Caki2 (cell line): Measurements from ENCODE around the gene ALDH9A1. TPM values are rescaled to one million over a fixed set of nuclear protein-coding genes. Genes with fewer than 3 reads are reported as not detected.
A peak's percentile ranks its signal among the peaks of the same experiment; 100 is the strongest.
"Not testable (repeated sequence)": the region's sequence is repeated elsewhere in the genome, so short reads cannot be mapped to it uniquely, and the experiment has no call there.

Source experiments
- DNase-seq: peaks from one replicate; pipeline ENCODE4 v3.0.0-alpha.2; 2015; ENCODE audit warnings: low read depth
- in situ Hi-C: cut with HindIII; loops from 2 replicates; pipeline ENCODE4 v1.10.0; 2016; ENCODE audit warnings: low sequenced_read_pairs, low pct_unique_long_range_greater_than_20kb, mixed read lengths
- total RNA-seq: library from RNA; depleted of rRNA; stranded (reverse); fragments of >200 nt; shearing (Covaris generic); gene quantifications from 2 replicates; pipeline ENCODE4 v1.2.3, GENCODE V29; 2014; ENCODE audit warnings: low replicate concordance

The ALDH9A1 gene
- total RNA-seq, 1 experiment from 2014 or later = 126 TPM

- in situ Hi-C loops, DNase-seq: not testable (repeated sequence)
These were observed 39.4 kb downstream of the ALDH9A1 start for GRCh38 chr1:165658766-165659580.

- in situ Hi-C loops = no loop called here
- DNase-seq = no peak
These were observed 47.3 kb downstream of the ALDH9A1 start for GRCh38 chr1:165650981-165651625.

GRCh38 chr1:165648919-165649572, 49.3 kb downstream of the ALDH9A1 start:
- in situ Hi-C loops = no loop called here
- DNase-seq = no peak

GRCh38 chr1:165647970-165648369, 50.4 kb downstream of the ALDH9A1 start:
- in situ Hi-C loops = no loop called here
- DNase-seq = peak; percentile 55

- DNase-seq = no peak
- in situ Hi-C loops = no loop called here
These were observed 50.8 kb downstream of the ALDH9A1 start for GRCh38 chr1:165647517-165647916.

GRCh38 chr1:165645654-165646366, 52.6 kb downstream of the ALDH9A1 start:
- DNase-seq = peak; percentile 97
- in situ Hi-C loops = no loop called here

- DNase-seq = no peak
- in situ Hi-C loops = no loop called here
These were observed 54.2 kb downstream of the ALDH9A1 start for GRCh38 chr1:165644064-165644735.

GRCh38 chr1:165641231-165641987, 57.0 kb downstream of the ALDH9A1 start:
- DNase-seq = no peak
- in situ Hi-C loops = no loop called here

GRCh38 chr1:165639821-165640623, 58.3 kb downstream of the ALDH9A1 start:
- in situ Hi-C loops = no loop called here
- DNase-seq = no peak

- DNase-seq, in situ Hi-C loops: not testable (repeated sequence)
These were observed 60.2 kb downstream of the ALDH9A1 start for GRCh38 chr1:165638211-165638610.

- DNase-seq = no peak
- in situ Hi-C loops = no loop called here
These were observed 60.9 kb downstream of the ALDH9A1 start for GRCh38 chr1:165637427-165637826.

- in situ Hi-C loops = no loop called here
- no peak for DNase-seq
These were observed 62.5 kb downstream of the ALDH9A1 start for GRCh38 chr1:165635823-165636222.

- in situ Hi-C loops = no loop called here
- DNase-seq = no peak
These were observed 63.0 kb downstream of the ALDH9A1 start for GRCh38 chr1:165635329-165635728.

GRCh38 chr1:165634154-165634921, 64.0 kb downstream of the ALDH9A1 start:
- in situ Hi-C loops = no loop called here
- peak; percentile 49 for DNase-seq

GRCh38 chr1:165633614-165634013, 64.7 kb downstream of the ALDH9A1 start:
- DNase-seq = peak; percentile 61

GRCh38 chr1:165632491-165632890, 65.9 kb downstream of the ALDH9A1 start:
- DNase-seq = no peak
- in situ Hi-C loops = no loop called here

More at GRCh38 chr1:165633614-165634013, 64.7 kb downstream of the ALDH9A1 start:
- in situ Hi-C loops = no loop called here
